PC-3 (cell line): Measurements from ENCODE around the gene COL27A1. TPM values are rescaled to one million over a fixed set of nuclear protein-coding genes. Genes with fewer than 3 reads are reported as not detected.

Source experiments
- ATAC-seq: fragments of 200-7000 bp; cut with Tn5 transposase; 2 replicates; pipeline ENCODE4 v1.9.1; 2020; ENCODE audit warnings: mild to moderate bottlenecking, moderate library complexity
- BruUV-seq: library from RNA; stranded (reverse); fragments of 400-500 nt; replicated peaks from 2 replicates; lab custom pipeline; 2021; lab: Mats Ljungman, UMichigan
- CTCF ChIA-PET: fragments of 300-600 bp; sonication (Branson Sonifier 250); formaldehyde crosslinking; loops from one replicate; lab custom pipeline; 2022; ENCODE audit warnings: antibody characterized with exemption; lab: Charles Lee
- POLR2A ChIA-PET: fragments of 300-600 bp; sonication (Branson Sonifier 250); formaldehyde crosslinking; loops from one replicate; lab custom pipeline; 2022; ENCODE audit warnings: antibody characterized with exemption; ENCODE audit not compliant: unreplicated experiment; lab: Charles Lee
- DNase-seq: peaks from one replicate; pipeline ENCODE4 v3.0.0-alpha.2; 2015
- H2AFZ ChIP-seq: fragments of 300-600 bp; sonication (generic); 2 replicates; pipeline ENCODE4 v1.6.0; 2016; ENCODE audit warnings: antibody characterized with exemption, low read length
- H3F3A ChIP-seq: fragments of 300-600 bp; sonication (generic); one replicate; pipeline ENCODE4 v1.6.0; 2017; ENCODE audit warnings: antibody characterized with exemption, low read length, control low read depth, mild to moderate bottlenecking; ENCODE audit not compliant: unreplicated experiment
- H3K27ac ChIP-seq: fragments of 300-600 bp; sonication (generic); 2 replicates; pipeline ENCODE4 v1.5.1; 2016; ENCODE audit warnings: mild to moderate bottlenecking, low read length
- H3K27me3 ChIP-seq: fragments of 300-600 bp; sonication (generic); 2 replicates; pipeline ENCODE4 v1.6.1; 2016; ENCODE audit warnings: low read length, mixed read lengths
- H3K36me3 ChIP-seq: fragments of 300-600 bp; sonication (generic); 2 replicates; pipeline ENCODE4 v1.6.1; 2016; ENCODE audit warnings: low read depth, mixed run types, low read length, mixed read lengths
- H3K4me1 ChIP-seq: fragments of 300-600 bp; sonication (generic); 2 replicates; pipeline ENCODE4 v1.5.1; 2016; ENCODE audit warnings: low read length; ENCODE audit not compliant: insufficient read depth
- H3K4me2 ChIP-seq: fragments of 300-600 bp; sonication (generic); 2 replicates; pipeline ENCODE4 v1.6.0; 2016; ENCODE audit warnings: low read length
- H3K4me3 ChIP-seq: fragments of 300-600 bp; sonication (generic); 2 replicates; pipeline ENCODE4 v1.5.1; 2016; ENCODE audit warnings: mild to moderate bottlenecking, low read length, mixed read lengths
- H3K79me2 ChIP-seq: fragments of 300-600 bp; sonication (generic); 2 replicates; pipeline ENCODE4 v1.6.1; 2017; ENCODE audit warnings: low read length, mixed read lengths
- H3K9ac ChIP-seq: fragments of 300-600 bp; sonication (generic); 2 replicates; pipeline ENCODE4 v1.6.0; 2016; ENCODE audit warnings: mild to moderate bottlenecking, low read length
- H3K9me2 ChIP-seq: fragments of 300-600 bp; sonication (generic); replicated peaks from 2 replicates; pipeline ENCODE4 v1.6.1; 2016; ENCODE audit warnings: mixed run types, low read length, mixed read lengths
- H3K9me3 ChIP-seq: fragments of 300-600 bp; sonication (generic); 2 replicates; pipeline ENCODE4 v1.6.1; 2016; ENCODE audit warnings: low read length, mixed read lengths
- H4K20me1 ChIP-seq: fragments of 300-600 bp; sonication (generic); 2 replicates; pipeline ENCODE4 v1.6.1; 2016; ENCODE audit warnings: low read length, mixed read lengths
- EZH2 ChIP-seq: fragments of 300-600 bp; sonication (generic); IDR thresholded peaks from one replicate; pipeline ENCODE4 v1.6.1; 2017; ENCODE audit warnings: antibody characterized with exemption, mild to moderate bottlenecking, low read length; ENCODE audit not compliant: unreplicated experiment
- EZH2phosphoT487 ChIP-seq: fragments of 300-600 bp; sonication (generic); IDR thresholded peaks from 2 replicates; pipeline ENCODE4 v1.6.1; 2018; ENCODE audit warnings: mild to moderate bottlenecking, antibody characterized with exemption, low read length, borderline replicate concordance
- intact Hi-C: fragments of 100-400 bp; cut with micrococcal nuclease; formaldehyde crosslinking; loops from 2 replicates; pipeline ENCODE4 v1.9.0; 2023
- total RNA-seq: library from RNA; depleted of rRNA; stranded (reverse); fragments of >200 nt; gene quantifications from 2 replicates; pipeline ENCODE4 v1.2.3, GENCODE V29; 2014
- TF ChIP-seq, protein P1 (sequence below): fragments of 300-600 bp; sonication (generic); conservative IDR thresholded peaks from 2 replicates; pipeline ENCODE4 v1.5.1; 2017; ENCODE audit warnings: antibody characterized with exemption, low read depth, mild to moderate bottlenecking, low read length

COL27A1 gene
- total RNA-seq, 1 experiment from 2014 or later, result 4.3 TPM

DNA sequence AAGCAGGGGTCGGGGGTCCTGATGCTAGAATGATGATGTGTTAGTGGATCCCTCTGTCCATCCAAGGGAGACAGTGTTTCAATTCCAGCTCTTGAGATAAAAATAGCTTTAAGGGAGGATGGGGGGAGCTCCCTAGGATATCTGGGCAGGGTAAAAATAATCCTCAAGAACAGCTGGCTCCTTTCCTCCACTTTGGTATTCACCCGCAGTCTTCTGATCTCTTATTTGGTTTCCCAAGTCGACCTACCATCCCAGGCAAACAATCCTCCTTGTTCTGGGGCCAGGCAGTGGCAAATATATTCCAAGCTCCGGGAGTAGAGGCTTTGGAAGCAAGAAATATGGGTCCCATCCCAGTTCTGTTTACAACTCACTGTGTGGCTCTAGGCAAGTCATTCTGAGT, 14.5 kb upstream of the COL27A1 start:
- intact Hi-C loops, result no loop called here
- H3K4me2 ChIP-seq, result no peak overlapping the region
- H3K9me2 ChIP-seq, result no peaks in the 10 kb centered on the region
- no peak for DNase-seq
- H3K27ac ChIP-seq, result no peak overlapping the region
- no peaks in the 10 kb centered on the region for H3K36me3 ChIP-seq
- H3K4me1 ChIP-seq, result no peaks in the 10 kb centered on the region
- TF ChIP-seq EZH2phosphoT487 (no peak), EZH2 (no peak)
- TF ChIP-seq, protein P1, sequence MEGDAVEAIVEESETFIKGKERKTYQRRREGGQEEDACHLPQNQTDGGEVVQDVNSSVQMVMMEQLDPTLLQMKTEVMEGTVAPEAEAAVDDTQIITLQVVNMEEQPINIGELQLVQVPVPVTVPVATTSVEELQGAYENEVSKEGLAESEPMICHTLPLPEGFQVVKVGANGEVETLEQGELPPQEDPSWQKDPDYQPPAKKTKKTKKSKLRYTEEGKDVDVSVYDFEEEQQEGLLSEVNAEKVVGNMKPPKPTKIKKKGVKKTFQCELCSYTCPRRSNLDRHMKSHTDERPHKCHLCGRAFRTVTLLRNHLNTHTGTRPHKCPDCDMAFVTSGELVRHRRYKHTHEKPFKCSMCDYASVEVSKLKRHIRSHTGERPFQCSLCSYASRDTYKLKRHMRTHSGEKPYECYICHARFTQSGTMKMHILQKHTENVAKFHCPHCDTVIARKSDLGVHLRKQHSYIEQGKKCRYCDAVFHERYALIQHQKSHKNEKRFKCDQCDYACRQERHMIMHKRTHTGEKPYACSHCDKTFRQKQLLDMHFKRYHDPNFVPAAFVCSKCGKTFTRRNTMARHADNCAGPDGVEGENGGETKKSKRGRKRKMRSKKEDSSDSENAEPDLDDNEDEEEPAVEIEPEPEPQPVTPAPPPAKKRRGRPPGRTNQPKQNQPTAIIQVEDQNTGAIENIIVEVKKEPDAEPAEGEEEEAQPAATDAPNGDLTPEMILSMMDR, result no peak
- H3F3A ChIP-seq, result no peaks in the 10 kb centered on the region
- H2AFZ ChIP-seq, result no peak overlapping the region
- no peaks in the 10 kb centered on the region for H3K79me2 ChIP-seq
- no TSS peak for BruUV-seq
- H3K27me3 ChIP-seq, result peaks cover 21% of the 10 kb centered on the region; the same call in 1 of the 2 replicates
- no peaks in the 10 kb centered on the region for H4K20me1 ChIP-seq
- no peak for ATAC-seq
- no peak overlapping the region for H3K4me3 ChIP-seq
- ChIA-PET POLR2A (interaction anchor here (0.6 kb wide), 1 partner anchor 17 kb away, joined by 3 read pairs; no protein-coding TSS in a partner anchor), CTCF (no interaction called here)
- no peaks in the 10 kb centered on the region for H3K9me3 ChIP-seq
- H3K9ac ChIP-seq, result no peak overlapping the region

DNA sequence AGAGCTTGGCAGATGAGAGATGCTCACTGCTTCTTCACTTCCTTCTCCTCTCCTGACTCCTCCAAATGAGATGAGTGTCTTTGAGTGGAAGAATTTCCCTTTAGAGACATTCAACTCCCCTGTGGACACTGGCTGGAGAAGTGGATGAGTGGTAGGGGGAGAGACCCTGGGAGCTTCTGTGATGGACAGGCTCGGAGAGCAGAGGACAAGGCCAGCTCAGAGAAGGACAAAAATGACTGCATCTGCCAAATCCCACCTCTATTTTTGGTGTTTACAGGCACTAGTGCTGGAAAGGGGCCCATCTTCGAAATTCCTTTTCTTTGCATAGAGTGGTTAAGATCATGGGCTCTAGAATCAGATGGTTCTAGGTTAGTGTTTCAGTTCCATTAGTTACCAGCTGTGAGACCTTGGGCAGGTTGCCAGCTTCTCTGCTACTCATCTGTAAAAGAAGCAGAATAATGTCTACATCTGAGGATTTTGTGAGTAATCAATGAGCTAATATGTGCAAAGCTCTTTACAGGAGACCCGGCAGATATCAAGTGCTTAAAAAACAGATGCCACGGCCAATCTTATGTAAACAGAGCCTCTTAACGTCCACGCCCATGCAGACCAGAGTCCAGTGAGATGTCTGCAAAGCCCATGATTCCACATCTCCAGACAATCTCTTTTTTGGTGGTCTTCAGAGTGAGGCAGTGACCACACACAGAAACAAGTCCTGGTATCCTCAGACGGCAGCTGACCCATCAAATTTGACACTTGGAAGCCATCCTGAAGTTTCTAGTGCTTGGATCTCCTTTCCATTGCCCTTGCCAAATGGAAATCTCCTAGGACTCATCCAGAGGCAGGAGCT, 13.6 kb upstream of the COL27A1 start:
- intact Hi-C loops, result no loop called here
- Histone ChIP-seq H3K79me2 (no peaks in the 10 kb centered on the region), H3K9me3 (no peaks in the 10 kb centered on the region), H3K27me3 (peaks cover 21% of the 10 kb centered on the region; the same call in 1 of the 2 replicates), H3K4me2 (no peak overlapping the region), H3K4me1 (no peaks in the 10 kb centered on the region), H4K20me1 (no peaks in the 10 kb centered on the region), H3K9me2 (no peaks in the 10 kb centered on the region), H2AFZ (no peak overlapping the region), H3K9ac (no peak overlapping the region), H3F3A (no peaks in the 10 kb centered on the region), H3K27ac (no peak overlapping the region), H3K36me3 (no peaks in the 10 kb centered on the region), H3K4me3 (no peak overlapping the region)
- ATAC-seq (no peak), DNase-seq (peak; percentile 19)
- no TSS peak for BruUV-seq
- TF ChIP-seq, protein P1, result no peak
- TF ChIP-seq EZH2 (no peak), EZH2phosphoT487 (no peak)
- POLR2A ChIA-PET, result interaction anchor here (0.6 kb wide), 1 partner anchor 16 kb away, joined by 3 read pairs; no protein-coding TSS in a partner anchor
- CTCF ChIA-PET, result no interaction called here

DNA sequence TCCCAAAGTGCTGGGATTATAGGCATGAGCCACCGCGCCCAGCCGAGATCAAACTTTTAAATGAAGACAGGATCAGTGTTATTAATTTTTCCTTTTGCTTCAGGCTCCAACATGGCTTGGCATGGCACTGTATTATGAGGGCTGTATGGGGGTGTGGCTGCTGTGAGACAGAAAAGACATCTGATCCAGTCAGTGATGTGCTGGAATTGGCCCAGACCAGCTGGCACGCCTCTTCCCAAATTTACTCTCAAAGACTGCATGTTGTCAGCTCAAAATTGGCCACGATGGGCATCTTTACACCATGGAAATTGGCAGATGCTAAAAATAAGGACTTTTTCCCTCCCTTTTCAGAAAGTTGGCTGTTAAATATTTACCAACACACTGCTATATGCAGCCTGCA, 12.1 kb upstream of the COL27A1 start:
- ATAC-seq, result no peak
- Histone ChIP-seq H3K36me3 (no peaks in the 10 kb centered on the region), H3K27ac (no peak overlapping the region), H3K27me3 (peaks cover 15% of the 10 kb centered on the region; the same call in 1 of the 2 replicates), H3K9ac (no peak overlapping the region), H4K20me1 (no peaks in the 10 kb centered on the region), H3K4me1 (no peaks in the 10 kb centered on the region), H3K79me2 (no peaks in the 10 kb centered on the region), H3K4me3 (no peak overlapping the region), H3K4me2 (no peak overlapping the region), H3K9me2 (no peaks in the 10 kb centered on the region), H3F3A (no peaks in the 10 kb centered on the region), H2AFZ (no peak overlapping the region), H3K9me3 (no peaks in the 10 kb centered on the region)
- ChIA-PET POLR2A (no interaction called here), CTCF (no interaction called here)
- intact Hi-C loops, result no loop called here
- no peak for DNase-seq
- TF ChIP-seq, protein P1, result no peak
- TF ChIP-seq EZH2phosphoT487 (no peak), EZH2 (no peak)
- BruUV-seq, result no TSS peak
